ENCODE measurements around the gene U2AF2. TPM values are rescaled to one million over a fixed set of nuclear protein-coding genes. Genes with fewer than 3 reads are reported as not detected.
A peak's percentile ranks its signal among the peaks of the same experiment; 100 is the strongest.

Gene U2AF2
- total and polyA plus RNA-seq, 2 experiments from 2014 or later = 73.1 to 233 TPM

DNA sequence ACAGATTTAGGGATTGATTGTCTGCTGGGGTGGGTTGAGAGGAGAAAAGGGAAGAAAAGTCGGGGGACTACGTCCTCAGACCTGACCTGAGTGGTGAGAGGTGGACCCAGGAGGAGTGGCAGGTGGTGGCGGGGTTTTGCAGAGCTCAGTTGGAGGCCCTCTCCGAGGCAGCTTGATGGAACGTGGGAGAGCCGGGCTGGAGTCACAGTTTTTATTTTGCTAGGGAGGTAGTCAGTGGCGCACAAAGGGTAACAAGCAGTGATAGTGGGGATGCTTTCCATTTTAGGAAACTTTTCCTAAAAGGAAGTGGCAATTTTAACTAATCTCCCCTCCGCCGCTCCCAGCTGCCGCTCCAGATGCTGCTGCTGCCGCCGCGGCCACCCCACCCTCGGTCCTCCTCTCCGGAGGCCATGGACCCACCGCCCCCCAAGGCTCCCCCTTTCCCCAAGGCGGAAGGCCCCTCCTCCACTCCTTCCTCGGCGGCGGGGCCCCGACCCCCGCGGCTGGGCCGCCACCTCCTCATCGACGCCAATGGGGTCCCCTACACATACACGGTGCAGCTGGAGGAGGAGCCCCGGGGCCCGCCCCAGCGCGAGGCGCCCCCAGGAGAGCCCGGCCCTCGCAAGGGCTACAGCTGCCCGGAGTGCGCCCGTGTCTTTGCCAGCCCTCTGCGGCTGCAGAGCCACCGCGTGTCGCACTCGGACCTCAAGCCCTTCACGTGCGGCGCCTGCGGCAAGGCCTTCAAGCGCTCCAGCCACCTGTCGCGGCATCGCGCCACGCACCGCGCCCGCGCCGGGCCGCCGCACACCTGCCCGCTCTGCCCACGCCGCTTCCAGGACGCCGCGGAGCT, 12.5 kb upstream of the U2AF2 start:
- peak; percentile 15 for ATAC-seq
- peaks cover 8% of the 10 kb centered on the region for H3K9me3 Mint-ChIP-seq
- no peak overlapping the region for H3K27ac ChIP-seq (ENCODE audit: low read depth)

More for the DNA sequence above, 12.5 kb upstream of the U2AF2 start:
- Histone ChIP-seq H3K4me2 (peak overlapping the region; percentile 96), H3K36me3 (ENCODE audit: insufficient read depth) (no peaks in the 10 kb centered on the region), H3K4me3 (peak overlapping the region; percentile 89), H2AFZ (peak overlapping the region; percentile 80; the same call in 1 of the 2 replicates), H3K27me3 (ENCODE audit: insufficient read depth) (no peaks in the 10 kb centered on the region), H3K9me2 (ENCODE audit: insufficient read depth) (0 out of 2 replicates have a peak, but pooled peaks cover 3% of the 10 kb centered on the region), H3F3A (replicated peaks; ENCODE audit: low read depth) (peaks cover 34% of the 10 kb centered on the region), H3K79me2 (replicated peaks; ENCODE audit: insufficient read depth) (peaks cover 37% of the 10 kb centered on the region), H4K20me1 (replicated peaks; ENCODE audit: insufficient read depth) (no peaks in the 10 kb centered on the region), H3K4me1 (ENCODE audit: insufficient read depth) (no peaks in the 10 kb centered on the region; the same call in 1 of the 2 replicates)
- Mint-ChIP-seq H3K27me3 (ENCODE audit: insufficient read depth, low read depth, poor library complexity) (peaks cover 40% of the 10 kb centered on the region), H3K27ac (peak overlapping the region; percentile 95), H3K4me3 (peak overlapping the region; percentile 84), H3K4me1 (peaks cover 22% of the 10 kb centered on the region), H3K36me3 (ENCODE audit: low read depth) (peaks cover 53% of the 10 kb centered on the region)
- no peak for TF ChIP-seq CREB1 (CRISPR knock-in tag; IDR thresholded peaks at IDR 0.05; ENCODE audit: low read depth)
- TF ChIP-seq NANOG (IDR thresholded peaks at IDR 0.05; ENCODE audit: borderline replicate concordance) = no peak
- no peak for TF ChIP-seq EZH2phosphoT487 (IDR thresholded peaks at IDR 0.05; ENCODE audit: unreplicated experiment)
- no peak for TF ChIP-seq CTCF (conservative IDR thresholded peaks at IDR 0.05; ENCODE audit: low read depth in 2 of 2)
- no peak for TF ChIP-seq JUNB (IDR thresholded peaks at IDR 0.05; ENCODE audit: unreplicated experiment)
- TF ChIP-seq, protein P1, sequence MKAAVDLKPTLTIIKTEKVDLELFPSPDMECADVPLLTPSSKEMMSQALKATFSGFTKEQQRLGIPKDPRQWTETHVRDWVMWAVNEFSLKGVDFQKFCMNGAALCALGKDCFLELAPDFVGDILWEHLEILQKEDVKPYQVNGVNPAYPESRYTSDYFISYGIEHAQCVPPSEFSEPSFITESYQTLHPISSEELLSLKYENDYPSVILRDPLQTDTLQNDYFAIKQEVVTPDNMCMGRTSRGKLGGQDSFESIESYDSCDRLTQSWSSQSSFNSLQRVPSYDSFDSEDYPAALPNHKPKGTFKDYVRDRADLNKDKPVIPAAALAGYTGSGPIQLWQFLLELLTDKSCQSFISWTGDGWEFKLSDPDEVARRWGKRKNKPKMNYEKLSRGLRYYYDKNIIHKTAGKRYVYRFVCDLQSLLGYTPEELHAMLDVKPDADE (IDR thresholded peaks at IDR 0.05) = no peak
- no peak for TF ChIP-seq ZNF331 (CRISPR knock-in tag; IDR thresholded peaks at IDR 0.05; ENCODE audit: low read depth)
- TF ChIP-seq EZH2 (IDR thresholded peaks at IDR 0.05; ENCODE audit: low read depth, unreplicated experiment) = no peak
- no peak for TF ChIP-seq ZNF114 (CRISPR knock-in tag; IDR thresholded peaks at IDR 0.05)
- TF ChIP-seq, protein P2, sequence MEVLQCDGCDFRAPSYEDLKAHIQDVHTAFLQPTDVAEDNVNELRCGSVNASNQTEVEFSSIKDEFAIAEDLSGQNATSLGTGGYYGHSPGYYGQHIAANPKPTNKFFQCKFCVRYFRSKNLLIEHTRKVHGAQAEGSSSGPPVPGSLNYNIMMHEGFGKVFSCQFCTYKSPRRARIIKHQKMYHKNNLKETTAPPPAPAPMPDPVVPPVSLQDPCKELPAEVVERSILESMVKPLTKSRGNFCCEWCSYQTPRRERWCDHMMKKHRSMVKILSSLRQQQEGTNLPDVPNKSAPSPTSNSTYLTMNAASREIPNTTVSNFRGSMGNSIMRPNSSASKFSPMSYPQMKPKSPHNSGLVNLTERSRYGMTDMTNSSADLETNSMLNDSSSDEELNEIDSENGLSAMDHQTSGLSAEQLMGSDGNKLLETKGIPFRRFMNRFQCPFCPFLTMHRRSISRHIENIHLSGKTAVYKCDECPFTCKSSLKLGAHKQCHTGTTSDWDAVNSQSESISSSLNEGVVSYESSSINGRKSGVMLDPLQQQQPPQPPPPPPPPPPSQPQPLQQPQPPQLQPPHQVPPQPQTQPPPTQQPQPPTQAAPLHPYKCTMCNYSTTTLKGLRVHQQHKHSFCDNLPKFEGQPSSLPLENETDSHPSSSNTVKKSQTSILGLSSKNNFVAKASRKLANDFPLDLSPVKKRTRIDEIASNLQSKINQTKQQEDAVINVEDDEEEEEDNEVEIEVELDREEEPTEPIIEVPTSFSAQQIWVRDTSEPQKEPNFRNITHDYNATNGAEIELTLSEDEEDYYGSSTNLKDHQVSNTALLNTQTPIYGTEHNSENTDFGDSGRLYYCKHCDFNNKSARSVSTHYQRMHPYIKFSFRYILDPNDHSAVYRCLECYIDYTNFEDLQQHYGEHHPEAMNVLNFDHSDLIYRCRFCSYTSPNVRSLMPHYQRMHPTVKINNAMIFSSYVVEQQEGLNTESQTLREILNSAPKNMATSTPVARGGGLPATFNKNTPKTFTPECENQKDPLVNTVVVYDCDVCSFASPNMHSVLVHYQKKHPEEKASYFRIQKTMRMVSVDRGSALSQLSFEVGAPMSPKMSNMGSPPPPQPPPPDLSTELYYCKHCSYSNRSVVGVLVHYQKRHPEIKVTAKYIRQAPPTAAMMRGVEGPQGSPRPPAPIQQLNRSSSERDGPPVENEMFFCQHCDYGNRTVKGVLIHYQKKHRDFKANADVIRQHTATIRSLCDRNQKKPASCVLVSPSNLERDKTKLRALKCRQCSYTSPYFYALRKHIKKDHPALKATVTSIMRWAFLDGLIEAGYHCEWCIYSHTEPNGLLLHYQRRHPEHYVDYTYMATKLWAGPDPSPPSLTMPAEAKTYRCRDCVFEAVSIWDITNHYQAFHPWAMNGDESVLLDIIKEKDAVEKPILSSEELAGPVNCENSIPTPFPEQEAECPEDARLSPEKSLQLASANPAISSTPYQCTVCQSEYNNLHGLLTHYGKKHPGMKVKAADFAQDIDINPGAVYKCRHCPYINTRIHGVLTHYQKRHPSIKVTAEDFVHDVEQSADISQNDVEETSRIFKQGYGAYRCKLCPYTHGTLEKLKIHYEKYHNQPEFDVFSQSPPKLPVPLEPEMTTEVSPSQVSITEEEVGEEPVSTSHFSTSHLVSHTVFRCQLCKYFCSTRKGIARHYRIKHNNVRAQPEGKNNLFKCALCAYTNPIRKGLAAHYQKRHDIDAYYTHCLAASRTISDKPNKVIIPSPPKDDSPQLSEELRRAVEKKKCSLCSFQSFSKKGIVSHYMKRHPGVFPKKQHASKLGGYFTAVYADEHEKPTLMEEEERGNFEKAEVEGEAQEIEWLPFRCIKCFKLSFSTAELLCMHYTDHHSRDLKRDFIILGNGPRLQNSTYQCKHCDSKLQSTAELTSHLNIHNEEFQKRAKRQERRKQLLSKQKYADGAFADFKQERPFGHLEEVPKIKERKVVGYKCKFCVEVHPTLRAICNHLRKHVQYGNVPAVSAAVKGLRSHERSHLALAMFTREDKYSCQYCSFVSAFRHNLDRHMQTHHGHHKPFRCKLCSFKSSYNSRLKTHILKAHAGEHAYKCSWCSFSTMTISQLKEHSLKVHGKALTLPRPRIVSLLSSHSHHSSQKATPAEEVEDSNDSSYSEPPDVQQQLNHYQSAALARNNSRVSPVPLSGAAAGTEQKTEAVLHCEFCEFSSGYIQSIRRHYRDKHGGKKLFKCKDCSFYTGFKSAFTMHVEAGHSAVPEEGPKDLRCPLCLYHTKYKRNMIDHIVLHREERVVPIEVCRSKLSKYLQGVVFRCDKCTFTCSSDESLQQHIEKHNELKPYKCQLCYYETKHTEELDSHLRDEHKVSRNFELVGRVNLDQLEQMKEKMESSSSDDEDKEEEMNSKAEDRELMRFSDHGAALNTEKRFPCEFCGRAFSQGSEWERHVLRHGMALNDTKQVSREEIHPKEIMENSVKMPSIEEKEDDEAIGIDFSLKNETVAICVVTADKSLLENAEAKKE (CRISPR knock-in tag; IDR thresholded peaks at IDR 0.05) = no peak
- TF ChIP-seq, protein P3, sequence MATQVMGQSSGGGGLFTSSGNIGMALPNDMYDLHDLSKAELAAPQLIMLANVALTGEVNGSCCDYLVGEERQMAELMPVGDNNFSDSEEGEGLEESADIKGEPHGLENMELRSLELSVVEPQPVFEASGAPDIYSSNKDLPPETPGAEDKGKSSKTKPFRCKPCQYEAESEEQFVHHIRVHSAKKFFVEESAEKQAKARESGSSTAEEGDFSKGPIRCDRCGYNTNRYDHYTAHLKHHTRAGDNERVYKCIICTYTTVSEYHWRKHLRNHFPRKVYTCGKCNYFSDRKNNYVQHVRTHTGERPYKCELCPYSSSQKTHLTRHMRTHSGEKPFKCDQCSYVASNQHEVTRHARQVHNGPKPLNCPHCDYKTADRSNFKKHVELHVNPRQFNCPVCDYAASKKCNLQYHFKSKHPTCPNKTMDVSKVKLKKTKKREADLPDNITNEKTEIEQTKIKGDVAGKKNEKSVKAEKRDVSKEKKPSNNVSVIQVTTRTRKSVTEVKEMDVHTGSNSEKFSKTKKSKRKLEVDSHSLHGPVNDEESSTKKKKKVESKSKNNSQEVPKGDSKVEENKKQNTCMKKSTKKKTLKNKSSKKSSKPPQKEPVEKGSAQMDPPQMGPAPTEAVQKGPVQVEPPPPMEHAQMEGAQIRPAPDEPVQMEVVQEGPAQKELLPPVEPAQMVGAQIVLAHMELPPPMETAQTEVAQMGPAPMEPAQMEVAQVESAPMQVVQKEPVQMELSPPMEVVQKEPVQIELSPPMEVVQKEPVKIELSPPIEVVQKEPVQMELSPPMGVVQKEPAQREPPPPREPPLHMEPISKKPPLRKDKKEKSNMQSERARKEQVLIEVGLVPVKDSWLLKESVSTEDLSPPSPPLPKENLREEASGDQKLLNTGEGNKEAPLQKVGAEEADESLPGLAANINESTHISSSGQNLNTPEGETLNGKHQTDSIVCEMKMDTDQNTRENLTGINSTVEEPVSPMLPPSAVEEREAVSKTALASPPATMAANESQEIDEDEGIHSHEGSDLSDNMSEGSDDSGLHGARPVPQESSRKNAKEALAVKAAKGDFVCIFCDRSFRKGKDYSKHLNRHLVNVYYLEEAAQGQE (IDR thresholded peaks at IDR 0.05; ENCODE audit: unreplicated experiment) = no peak
- TF ChIP-seq STAT1 (IDR thresholded peaks at IDR 0.05; ENCODE audit: unreplicated experiment) = no peak
- no peak for TF ChIP-seq POLR2AphosphoS5 (IDR thresholded peaks at IDR 0.05; ENCODE audit: low read depth)
- DNase-seq (ENCODE audit: low spot score) = no peak

All from GM23338 (cell line).